HG03066 (cell line): ENCODE data around the gene KTI12.
"Not testable (repeated sequence)": the region's sequence is repeated elsewhere in the genome, so short reads cannot be mapped to it uniquely, and the experiment has no call there.

Experiments
- ATAC-seq: cut with Tn5 transposase; IDR thresholded peaks from one replicate; pipeline ENCODE4 v1.9.1; 2021; ENCODE audit warnings: low read depth; ENCODE audit not compliant: unreplicated experiment

The KTI12 gene, protein sequence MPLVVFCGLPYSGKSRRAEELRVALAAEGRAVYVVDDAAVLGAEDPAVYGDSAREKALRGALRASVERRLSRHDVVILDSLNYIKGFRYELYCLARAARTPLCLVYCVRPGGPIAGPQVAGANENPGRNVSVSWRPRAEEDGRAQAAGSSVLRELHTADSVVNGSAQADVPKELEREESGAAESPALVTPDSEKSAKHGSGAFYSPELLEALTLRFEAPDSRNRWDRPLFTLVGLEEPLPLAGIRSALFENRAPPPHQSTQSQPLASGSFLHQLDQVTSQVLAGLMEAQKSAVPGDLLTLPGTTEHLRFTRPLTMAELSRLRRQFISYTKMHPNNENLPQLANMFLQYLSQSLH

DNA sequence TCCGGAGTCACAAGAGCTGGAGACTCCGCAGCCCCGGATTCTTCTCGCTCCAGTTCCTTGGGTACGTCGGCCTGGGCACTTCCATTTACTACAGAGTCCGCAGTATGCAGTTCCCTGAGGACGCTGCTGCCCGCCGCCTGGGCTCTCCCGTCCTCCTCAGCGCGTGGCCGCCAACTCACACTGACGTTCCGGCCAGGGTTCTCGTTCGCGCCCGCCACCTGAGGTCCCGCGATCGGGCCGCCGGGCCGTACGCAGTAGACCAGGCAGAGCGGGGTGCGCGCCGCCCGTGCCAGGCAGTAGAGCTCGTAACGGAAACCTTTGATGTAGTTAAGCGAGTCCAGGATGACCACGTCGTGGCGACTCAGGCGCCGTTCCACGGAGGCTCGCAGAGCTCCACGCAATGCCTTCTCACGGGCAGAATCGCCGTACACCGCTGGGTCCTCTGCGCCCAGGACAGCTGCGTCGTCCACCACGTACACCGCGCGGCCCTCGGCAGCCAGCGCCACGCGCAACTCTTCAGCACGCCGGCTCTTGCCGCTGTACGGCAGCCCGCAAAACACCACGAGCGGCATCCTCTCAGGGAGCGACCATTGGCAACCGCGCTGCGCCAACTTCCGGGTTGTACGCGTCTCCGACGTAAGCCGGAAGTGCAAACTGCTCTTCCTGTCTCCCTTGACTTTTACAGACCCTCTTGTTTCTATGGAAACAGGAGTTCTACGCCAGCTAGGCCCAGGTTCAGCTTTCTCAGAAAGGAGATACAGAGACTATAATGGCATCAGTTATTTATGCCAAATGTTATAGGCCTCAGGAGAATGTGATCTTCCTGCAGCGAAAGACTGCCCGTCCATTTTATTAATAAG lies at the start of gene KTI12:
Gene KTI12 (minus strand): TSS at position 621 of the 860 bp plus-strand sequence. CDS start 49 bp downstream, at position 572.
- peak; percentile 74 for ATAC-seq

DNA sequence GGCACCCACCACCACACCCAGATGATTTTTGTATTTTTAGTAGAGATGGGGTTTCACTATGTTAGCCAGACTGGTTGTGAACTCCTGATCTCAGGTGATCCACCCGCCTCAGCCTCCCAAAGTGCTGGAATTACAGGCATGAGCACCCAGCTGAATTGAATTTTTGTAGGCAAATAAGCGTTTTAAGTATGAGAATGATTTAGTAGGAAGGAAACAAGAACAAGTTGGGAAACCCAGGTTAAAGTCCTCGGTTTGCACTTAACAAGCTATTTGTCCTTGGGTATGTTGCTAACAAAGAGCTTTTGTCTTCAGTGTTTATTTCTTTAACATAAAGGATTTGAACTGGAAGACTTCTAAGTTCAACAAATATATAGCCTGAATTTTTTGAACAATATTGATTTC lies 46.4 kb upstream of the KTI12 start:
- no peak for ATAC-seq

DNA sequence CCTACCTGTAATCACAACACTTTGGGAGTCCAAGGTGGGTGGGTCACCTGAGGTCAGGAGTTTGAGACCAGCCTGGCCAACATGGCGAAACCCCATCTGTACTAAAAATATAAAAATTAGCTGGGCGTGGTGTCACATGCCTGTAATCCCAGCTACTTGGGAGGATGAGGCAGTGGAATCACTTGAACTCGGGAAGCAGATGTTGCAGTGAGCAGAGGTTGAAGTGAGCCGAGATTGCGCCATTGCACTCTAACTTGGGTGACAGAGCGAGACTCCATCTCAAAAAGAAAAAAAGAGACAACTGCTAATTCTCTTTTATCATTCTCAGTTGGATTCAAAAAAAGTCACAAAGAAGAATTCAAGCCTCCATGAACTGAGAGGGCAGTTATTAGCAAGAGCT lies 43.7 kb upstream of the KTI12 start:
- ATAC-seq: not testable (repeated sequence)

DNA sequence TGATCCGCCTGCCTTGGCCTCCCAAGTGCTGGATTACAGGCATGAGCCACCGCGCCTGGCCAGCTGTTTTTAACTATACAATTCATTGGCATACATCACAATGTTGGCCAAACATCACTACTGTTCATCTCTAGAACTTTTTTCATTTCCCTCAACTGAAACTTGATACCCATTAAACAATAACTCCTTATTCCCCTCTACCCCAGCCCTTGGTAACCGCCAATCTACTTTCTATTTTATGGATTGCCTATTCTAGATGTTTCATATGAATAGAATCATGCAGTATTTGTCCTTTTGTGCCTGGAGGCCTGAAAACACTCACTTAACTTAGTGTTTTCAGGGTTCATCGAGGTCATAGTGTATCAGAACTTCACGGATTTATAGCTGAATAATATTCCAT lies 38.7 kb upstream of the KTI12 start:
- no peak for ATAC-seq

DNA sequence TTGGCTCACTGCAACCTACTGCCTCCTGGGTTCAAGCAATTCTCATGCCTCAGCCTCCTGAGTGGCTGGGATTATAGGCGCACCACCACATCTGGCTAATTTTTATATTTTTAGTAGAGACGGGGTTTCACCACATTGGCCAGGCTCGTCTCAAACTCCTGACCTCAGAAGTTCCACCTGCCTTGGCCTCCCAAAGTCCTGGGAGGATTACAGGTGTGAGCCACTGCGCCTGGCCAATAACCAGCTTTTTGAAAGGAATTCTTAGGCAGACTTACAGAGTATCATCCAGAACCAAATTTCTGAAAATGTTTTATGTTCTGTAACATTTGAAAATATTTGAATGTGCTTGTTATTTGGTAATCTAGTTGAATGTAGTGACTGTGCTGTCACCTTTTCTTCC lies 37.1 kb upstream of the KTI12 start:
- ATAC-seq: no peak

DNA sequence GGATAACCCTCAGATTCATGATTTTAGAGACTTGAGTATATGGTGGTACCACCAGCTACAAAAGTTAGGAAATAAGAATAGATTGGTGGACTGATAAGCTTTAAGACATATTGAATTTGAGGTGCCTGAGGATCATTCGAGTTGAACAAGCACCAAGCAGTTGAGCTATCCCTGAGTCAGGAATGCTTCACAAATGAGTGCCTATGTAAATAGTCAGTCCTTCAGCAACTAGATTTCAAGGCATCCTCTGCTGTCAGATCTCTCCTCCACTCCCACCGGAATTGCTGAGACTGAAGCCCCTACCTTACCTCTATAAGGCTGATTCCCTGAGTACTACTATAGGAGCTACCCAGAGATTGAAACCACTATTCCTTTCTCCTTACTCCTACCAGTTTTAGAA lies 29.6 kb upstream of the KTI12 start:
- ATAC-seq: no peak

DNA sequence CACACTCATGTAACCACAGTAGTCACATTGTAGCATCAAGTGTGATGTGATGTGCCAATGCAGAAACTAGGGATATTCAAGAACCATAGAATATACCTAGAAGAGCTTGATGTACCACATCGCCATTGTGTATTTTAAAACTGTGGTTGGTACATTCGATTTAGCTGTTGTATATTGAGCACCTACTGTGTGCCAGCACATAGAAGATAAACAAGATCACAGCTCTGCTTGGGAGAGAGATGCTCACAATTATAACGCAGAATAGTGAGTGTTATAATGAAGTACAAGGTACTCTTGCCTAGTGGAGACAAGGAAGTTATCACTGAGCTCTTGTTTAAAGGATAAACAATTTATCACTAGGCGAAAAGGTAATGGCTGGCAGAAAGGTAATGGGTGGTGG lies 27.2 kb upstream of the KTI12 start:
- ATAC-seq: no peak

DNA sequence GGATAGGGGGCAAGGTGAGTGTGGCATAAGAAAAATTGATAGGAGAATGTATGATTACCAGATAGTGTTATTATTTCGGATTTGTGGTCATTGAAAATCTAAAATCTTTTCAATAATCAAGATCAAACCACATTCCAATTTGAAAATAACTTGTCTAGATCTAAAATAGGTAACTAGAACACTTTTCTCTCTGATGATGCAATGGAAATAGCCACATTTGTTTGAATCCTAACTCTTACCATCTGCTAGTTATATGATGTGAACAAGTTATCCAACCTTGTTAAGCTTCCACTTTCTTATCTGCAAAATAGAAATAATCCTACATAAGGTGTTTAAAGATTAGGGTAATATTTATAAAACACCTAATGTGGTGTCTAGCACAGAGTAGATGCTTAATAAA lies 26.3 kb upstream of the KTI12 start:
- no peak for ATAC-seq

DNA sequence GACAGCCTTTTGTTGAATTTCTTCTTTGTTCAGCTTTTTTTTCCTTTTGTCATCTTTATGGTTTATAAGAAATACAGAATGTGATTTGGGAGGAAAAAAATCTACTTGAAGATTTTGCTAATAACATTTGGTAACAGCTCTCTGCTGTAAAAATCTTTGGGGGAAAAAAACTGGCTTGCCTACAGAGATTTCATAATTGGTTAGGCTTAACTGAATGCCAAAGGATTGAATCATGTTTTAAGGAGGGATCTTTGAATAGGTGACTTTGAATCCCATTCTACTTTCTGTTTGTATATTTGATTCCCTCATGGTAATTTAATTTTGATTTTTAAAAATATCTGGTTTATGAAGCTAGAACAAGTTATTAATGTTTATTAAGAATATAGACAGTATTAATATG lies 25.7 kb upstream of the KTI12 start:
- no peak for ATAC-seq

DNA sequence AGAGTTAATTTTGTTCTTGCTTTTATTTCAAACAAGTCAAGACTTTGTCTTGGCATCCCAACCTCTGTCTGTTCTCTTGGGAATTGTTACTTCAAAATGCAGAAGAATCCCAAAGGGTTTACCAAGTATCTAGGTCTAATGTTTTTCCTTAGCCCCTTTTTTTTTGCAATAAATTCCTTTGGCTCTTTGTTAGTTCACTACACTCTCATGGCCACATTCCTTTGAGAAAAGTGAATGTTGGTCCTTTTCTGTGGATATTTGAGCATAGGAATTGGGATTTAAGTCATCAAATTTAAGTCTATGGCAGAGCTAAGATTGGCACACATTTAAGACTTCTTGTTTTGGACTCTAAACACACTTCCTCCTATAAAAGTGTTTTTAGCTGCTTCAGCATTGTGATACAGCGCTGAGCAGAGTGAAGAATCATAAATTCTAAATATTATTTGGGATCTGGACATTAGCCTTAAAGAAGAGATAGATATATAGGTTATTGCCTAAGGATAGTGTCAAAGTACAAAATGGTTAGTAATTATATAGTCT lies 24.3 kb upstream of the KTI12 start:
- ATAC-seq: no peak

DNA sequence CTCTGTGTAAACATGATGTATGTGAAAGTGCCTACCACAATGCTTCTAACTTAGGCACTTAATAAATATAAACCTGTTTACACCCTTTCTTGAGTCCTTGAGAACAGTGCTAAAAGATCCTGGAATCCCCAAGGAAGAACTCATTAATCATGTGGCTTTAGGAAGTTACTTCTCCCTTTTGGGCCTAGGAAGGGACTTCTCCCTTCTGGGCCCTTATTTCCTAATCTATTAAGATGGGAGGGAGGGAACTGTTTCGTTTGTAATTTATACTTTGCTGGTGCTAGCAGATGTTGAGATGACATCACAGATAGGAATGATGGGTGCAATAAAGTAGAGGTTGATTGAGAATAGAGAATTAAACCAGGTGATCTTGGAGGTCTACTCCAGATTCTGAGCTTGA lies 23.6 kb upstream of the KTI12 start:
- no peak for ATAC-seq

DNA sequence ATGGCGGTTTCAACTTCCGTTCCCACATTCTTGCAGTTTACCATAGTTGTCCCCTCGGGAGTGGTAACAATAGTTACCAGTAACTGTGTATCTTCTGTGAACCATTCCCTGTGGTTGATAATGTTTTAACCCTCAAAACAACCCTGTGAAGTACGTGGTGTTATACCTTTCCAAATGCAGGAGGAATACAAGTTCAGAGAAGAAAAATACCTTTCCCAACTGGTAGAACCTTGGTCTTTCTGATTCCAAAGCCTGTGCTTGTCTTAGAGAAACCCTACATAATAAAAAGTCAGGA lies 23.3 kb upstream of the KTI12 start:
- no peak for ATAC-seq

DNA sequence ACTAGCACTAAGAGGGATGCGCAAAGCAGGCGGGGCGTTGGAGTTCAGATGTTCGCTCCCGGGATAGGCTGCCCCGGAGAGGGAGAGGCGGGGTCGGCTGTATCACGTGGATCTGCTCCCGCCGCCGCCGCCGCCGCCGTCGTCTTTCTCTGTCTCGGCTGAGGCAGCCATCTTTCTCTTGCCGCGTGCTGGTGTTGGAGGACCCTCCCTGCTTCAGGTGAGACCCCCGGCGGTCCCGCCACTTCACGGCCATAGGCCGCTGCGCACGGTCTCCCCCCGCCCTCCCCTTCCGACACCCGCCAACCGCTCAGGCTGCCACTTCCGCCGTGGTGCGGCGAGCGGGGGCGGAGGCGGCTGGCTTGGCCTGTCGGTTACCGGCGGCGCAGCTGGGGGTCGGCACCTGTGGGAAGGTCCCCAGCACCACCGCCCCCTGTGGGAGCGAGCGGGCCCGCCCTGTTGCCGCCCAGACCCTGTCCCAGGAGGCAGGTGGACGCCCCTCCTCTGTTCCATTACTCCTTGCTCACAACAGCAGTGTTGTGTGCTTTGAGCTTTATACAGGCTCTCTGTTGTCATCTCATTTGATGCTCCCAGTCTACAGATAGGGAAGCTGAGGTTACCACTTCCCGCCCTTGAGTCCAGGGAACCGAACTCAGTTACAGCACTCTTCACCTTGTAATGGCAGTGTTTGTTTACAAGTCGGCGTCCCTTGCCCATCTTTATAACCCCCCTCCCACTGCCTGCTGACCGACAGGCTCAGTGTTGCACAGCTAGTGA lies 22.7 kb upstream of the KTI12 start, which contains the start of gene BTF3L4:
Gene BTF3L4 (plus strand): TSS at position 133 of the 774 bp plus-strand sequence. CDS start 3,553 bp downstream, outside the sequence.
- ATAC-seq: peak; percentile 83

DNA sequence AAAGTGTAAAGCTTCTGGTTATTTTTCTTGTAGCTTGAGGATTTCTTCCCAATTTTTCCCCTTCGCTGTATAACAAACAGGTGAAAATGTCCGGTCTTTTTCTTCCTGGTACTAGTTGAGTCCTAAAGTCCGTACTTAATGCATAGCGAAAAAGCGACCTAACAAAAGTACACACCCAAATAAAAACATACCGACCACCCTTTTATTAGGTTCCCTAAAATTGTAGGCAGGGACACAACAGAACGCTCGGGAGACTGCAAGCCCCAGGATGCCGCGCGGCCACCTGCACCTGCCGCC lies 22.2 kb upstream of the KTI12 start:
- ATAC-seq: no peak

DNA sequence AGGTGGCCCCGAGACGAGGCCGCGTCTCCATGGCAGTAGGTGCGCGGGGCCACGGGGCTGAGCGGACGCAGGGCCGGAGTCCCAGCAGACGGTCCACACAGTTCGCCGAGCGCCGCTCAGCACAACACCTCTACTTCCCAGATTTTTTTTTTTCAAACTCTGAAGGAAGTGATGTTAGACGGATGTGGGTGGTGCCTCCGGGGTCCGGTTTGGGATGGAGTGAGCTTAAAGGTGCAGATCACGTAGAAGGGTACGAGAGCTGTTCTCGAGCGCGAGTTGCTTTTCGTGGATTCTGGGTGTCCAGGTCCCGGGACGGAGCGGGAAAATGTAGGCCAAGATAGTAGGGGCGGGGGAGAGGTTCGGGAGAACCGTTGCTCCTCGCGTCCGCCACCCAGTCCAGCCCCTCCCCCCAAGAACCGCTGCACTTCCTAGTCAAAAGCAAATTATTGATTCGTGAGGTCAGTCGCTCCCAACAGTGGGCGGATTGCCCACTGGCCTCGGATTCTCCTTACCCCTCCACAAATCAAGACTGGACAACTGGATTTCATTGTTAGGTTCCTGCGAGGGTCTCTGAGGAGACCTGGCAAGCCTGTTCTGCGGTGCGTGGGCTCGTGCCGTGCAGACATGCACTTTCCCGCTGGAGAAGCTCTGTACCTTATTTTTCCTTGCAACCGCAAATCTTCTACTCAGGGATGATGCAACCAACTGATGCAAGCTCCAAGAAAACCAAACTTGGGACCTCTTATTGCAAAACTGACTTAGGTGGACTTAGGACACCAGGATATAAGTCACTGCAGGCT lies 21.7 kb upstream of the KTI12 start, which contains the start of gene TXNDC12:
Gene TXNDC12 (minus strand): TSS at position 126 of the 800 bp plus-strand sequence. CDS start 95 bp downstream, at position 31.
- peak; percentile 49 for ATAC-seq

DNA sequence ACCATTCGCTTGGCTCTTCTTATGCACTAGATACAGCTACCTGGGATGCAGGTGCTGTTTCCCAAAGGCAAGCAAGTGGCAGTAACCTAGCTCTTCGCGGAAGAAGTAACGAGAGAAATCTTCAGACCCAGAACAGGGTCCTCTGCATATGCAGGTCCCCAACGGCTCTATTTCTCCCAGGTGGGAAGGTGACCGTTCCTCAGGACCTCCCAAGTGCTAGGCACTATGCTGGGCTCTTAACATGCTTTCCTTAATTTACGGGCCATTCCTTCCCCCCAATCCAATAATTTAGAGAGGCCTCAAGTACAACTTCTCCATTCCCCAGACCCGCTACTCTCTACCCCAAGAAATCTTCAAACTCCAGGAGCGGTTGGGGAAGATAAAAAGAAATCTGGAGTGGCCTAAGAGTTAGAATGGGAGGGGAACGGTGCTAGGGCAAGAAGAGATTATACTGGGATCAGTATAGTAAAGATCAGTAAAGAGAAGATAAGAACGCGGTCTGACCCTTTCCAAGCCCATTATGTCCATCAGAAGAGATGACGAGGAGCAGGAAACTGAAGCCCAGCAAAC lies 21.0 kb upstream of the KTI12 start:
- no peak for ATAC-seq

DNA sequence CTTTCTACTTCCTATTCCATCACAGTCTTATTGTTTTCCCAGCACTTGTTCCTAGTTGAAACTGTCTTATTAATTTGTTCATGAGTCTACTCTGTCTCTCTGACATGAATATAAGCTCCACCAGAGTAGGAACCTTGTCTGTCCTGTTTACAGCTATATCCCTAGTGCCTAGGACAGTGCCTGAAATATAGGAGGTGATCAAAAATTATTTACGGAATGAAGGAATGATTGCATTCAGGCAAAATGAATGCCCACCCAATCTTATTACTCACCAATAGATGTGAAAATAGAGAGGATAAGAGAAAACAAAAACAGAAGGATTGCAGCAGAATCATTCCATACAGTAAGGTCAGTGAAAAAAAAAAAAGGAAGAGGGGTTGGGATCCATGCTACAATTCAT lies 20.3 kb upstream of the KTI12 start:
- no peak for ATAC-seq

DNA sequence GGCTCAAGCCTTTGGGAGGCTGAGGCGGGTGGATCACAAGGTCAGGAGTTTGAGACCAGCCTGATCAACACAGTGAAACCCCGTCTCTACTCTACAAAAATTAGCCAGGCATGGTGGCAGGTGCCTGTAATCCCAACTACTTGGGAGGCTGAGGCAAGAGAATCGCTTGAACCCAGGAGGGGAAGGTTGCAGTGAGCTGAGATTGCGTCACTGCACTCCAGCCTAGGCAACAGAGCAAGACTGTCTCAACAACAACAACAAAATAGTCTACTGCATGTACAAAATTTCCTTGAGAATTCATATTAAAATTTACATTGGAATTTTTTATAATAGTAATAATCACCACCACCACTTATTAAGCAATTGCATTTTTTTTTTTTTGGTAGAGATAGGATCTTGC lies 15.7 kb upstream of the KTI12 start:
- not testable (repeated sequence) for ATAC-seq

DNA sequence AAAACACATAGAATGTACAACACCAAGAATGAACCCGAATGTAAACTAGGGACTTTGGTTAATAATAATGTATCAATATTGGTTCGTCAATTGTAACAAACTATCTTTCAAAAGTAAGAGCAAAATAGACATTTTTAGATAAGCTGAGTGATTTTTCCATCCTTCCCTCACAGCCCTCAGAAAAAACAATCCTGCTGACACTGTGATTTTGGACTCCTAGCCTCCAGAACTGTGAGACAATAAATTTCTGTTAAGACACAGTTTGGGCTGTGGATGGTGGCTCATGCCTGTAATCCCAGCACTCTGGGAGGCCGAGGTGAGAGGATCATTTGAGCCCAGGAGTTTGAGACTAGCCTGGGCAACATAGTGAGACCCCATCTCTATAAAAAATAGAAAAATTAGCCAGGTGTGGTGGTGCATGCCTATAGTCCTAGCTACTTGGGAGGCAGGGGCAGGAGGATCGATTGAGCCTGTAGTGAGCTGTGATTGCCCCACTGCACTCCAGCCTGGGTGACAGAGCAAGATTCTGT lies 12.1 kb upstream of the KTI12 start:
- ATAC-seq: not testable (repeated sequence)

DNA sequence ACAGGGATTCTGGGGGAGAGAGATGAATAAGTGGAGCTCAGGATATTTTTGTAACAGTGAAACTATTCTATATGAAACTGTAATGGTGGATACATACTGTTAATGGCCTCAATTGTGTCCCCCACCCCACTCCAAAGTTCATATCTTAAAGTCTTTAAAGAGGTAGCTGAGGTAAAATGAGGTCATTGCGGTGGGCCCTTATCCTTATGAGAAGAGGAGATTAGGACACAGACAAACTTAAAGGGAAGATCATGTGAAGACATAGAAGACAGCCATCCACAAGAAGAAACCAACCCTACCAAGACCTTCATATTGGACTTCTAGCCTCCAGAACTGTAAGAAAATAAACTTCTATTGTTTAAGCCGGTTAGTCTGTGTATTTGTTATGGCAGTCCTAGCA lies 11.6 kb upstream of the KTI12 start:
- ATAC-seq: no peak
